HEK293T (cell line): ENCODE results near the gene ACSM3.

Experiments used
- CTCF ChIA-PET: fragments of 350-600 bp; formaldehyde crosslinking; extraction: SDS; loops from one replicate; lab custom pipeline; 2021; ENCODE audit warnings: antibody characterized with exemption, inconsistent platforms; lab: Yijun Ruan, JAX
- POLR2A ChIA-PET: fragments of 350-600 bp; formaldehyde crosslinking; extraction: SDS; loops from one replicate; lab custom pipeline; 2020; ENCODE audit warnings: antibody characterized with exemption, inconsistent platforms; lab: Yijun Ruan, JAX
- DNase-seq: peaks from one replicate; pipeline ENCODE4 v3.0.0; 2012; ENCODE audit warnings: mixed read lengths; ENCODE audit errors: extremely low spot score
- ARNT ChIP-seq: fragments of 450-650 bp; IDR thresholded peaks from 2 replicates; pipeline ENCODE4 v1.6.1; 2017; ENCODE audit warnings: mild to moderate bottlenecking
- BHLHE40 ChIP-seq: fragments of 450-650 bp; IDR thresholded peaks from 2 replicates; pipeline ENCODE4 v1.6.1; 2016; ENCODE audit warnings: mild to moderate bottlenecking, moderate library complexity, borderline replicate concordance
- CTBP1 ChIP-seq: fragments of 450-650 bp; IDR thresholded peaks from 2 replicates; pipeline ENCODE4 v1.6.1; 2016; ENCODE audit warnings: borderline replicate concordance
- ELF4 ChIP-seq: fragments of 450-650 bp; IDR thresholded peaks from 2 replicates; pipeline ENCODE4 v1.6.1; 2017; ENCODE audit warnings: antibody characterized with exemption
- FOXA1 ChIP-seq: fragments of 450-650 bp; IDR thresholded peaks from 2 replicates; pipeline ENCODE4 v1.6.1; 2016; ENCODE audit warnings: mild to moderate bottlenecking
- FOXK2 ChIP-seq: fragments of 450-650 bp; IDR thresholded peaks from 2 replicates; pipeline ENCODE4 v1.6.1; 2016; ENCODE audit warnings: mild to moderate bottlenecking
- FOXM1 ChIP-seq: fragments of 450-650 bp; IDR thresholded peaks from 2 replicates; pipeline ENCODE4 v1.6.1; 2017; ENCODE audit warnings: mild to moderate bottlenecking, borderline replicate concordance
- HDGF ChIP-seq: fragments of 450-650 bp; IDR thresholded peaks from 2 replicates; pipeline ENCODE4 v1.6.1; 2017; ENCODE audit warnings: antibody characterized with exemption, borderline replicate concordance
- L3MBTL2 ChIP-seq: fragments of 450-650 bp; conservative IDR thresholded peaks from 2 replicates; pipeline ENCODE4 v1.6.1; 2016; ENCODE audit warnings: mild to moderate bottlenecking
- LEF1 ChIP-seq: fragments of 450-650 bp; IDR thresholded peaks from 2 replicates; pipeline ENCODE4 v1.6.1; 2017; ENCODE audit warnings: mild to moderate bottlenecking, borderline replicate concordance
- NFRKB ChIP-seq: fragments of 450-650 bp; IDR thresholded peaks from 2 replicates; pipeline ENCODE4 v1.6.1; 2016; ENCODE audit warnings: mild to moderate bottlenecking, moderate library complexity
- SP1 ChIP-seq: fragments of 450-650 bp; IDR thresholded peaks from 2 replicates; pipeline ENCODE4 v1.6.1; 2017
- SUZ12 ChIP-seq: fragments of 450-650 bp; IDR thresholded peaks from 2 replicates; pipeline ENCODE4 v1.6.1; 2016; ENCODE audit warnings: mild to moderate bottlenecking
- TARDBP ChIP-seq: fragments of 450-650 bp; IDR thresholded peaks from 2 replicates; pipeline ENCODE4 v1.6.1; 2016
- ZNF384 ChIP-seq: fragments of 450-650 bp; IDR thresholded peaks from 2 replicates; pipeline ENCODE4 v1.6.1; 2016
- TF ChIP-seq, protein P1 (sequence below): fragments of 450-650 bp; IDR thresholded peaks from 2 replicates; pipeline ENCODE4 v1.6.1; 2016

Gene ACSM3

DNA sequence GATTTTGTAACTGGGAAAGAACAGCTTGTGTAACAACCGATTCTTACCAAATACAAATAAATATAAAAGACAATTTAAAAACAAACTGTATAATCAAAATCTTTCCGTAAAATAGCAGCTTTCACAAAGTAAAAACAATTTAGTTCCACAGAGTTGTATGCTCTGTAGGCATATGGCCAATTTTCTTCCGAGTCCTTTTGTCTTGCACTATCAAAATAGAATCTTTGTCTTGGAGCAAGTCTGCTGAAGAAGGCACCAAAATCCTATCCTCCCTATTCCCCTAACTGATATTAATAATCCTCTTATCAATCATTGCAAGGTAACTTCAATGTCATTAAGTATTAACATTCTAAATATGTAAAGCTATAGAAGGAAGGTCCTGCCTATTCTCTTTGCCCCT, 29.8 kb upstream of the ACSM3 start:
- ChIA-PET CTCF (no interaction called here), POLR2A (no interaction called here)
- no peak for DNase-seq
- no peak for TF ChIP-seq TARDBP
- TF ChIP-seq LEF1 = no peak
- TF ChIP-seq BHLHE40 = no peak
- no peak for TF ChIP-seq ZNF384
- no peak for TF ChIP-seq NFRKB
- no peak for TF ChIP-seq SUZ12
- TF ChIP-seq SP1 = no peak
- no peak for TF ChIP-seq FOXM1
- TF ChIP-seq L3MBTL2 = no peak
- TF ChIP-seq CTBP1 = no peak
- TF ChIP-seq HDGF = no peak
- no peak for TF ChIP-seq ELF4
- TF ChIP-seq, protein P1, sequence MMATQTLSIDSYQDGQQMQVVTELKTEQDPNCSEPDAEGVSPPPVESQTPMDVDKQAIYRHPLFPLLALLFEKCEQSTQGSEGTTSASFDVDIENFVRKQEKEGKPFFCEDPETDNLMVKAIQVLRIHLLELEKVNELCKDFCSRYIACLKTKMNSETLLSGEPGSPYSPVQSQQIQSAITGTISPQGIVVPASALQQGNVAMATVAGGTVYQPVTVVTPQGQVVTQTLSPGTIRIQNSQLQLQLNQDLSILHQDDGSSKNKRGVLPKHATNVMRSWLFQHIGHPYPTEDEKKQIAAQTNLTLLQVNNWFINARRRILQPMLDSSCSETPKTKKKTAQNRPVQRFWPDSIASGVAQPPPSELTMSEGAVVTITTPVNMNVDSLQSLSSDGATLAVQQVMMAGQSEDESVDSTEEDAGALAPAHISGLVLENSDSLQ = no peak
- no peak for TF ChIP-seq ARNT
- TF ChIP-seq FOXK2 = no peak
- TF ChIP-seq FOXA1 = no peak

- TF ChIP-seq BHLHE40 (no peak), NFRKB (no peak), TARDBP (no peak), ELF4 (no peak), HDGF (no peak), ZNF384 (no peak), FOXA1 (no peak), L3MBTL2 (no peak), SUZ12 (no peak), FOXM1 (no peak), LEF1 (no peak), FOXK2 (no peak)
- TF ChIP-seq, protein P1 = no peak
- POLR2A ChIA-PET = no interaction called here
- no peak for DNase-seq
- CTCF ChIA-PET = no interaction called here
These were observed 29.0 kb upstream of the ACSM3 start for GRCh38 chr16:20734782-20735181.

DNA sequence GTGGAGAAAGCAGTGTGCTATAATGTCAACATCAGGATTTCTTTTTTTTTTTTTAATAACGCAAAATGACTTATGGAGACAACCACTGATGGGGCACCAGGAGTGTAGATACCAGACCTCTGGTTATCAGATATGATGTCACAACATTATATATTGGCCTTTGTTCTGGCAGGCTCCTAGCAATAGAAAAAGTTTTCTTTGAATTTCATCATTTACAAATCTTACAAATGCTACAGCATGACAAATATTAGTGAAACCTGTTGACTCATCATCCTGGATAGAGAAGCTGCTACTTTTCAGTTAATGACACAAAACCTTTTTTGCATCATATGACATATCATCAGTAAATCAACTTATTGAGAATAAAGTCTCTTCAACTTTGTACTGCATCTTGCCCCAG, 28.3 kb upstream of the ACSM3 start:
- TF ChIP-seq CTBP1 (no peak), LEF1 (no peak), ARNT (no peak), FOXA1 (no peak), ZNF384 (no peak), TARDBP (no peak), SP1 (no peak), FOXM1 (no peak), BHLHE40 (no peak), NFRKB (no peak), SUZ12 (no peak), HDGF (no peak), ELF4 (no peak), FOXK2 (no peak), L3MBTL2 (no peak)
- TF ChIP-seq, protein P1 = no peak
- ChIA-PET POLR2A (no interaction called here), CTCF (no interaction called here)
- no peak for DNase-seq

DNA sequence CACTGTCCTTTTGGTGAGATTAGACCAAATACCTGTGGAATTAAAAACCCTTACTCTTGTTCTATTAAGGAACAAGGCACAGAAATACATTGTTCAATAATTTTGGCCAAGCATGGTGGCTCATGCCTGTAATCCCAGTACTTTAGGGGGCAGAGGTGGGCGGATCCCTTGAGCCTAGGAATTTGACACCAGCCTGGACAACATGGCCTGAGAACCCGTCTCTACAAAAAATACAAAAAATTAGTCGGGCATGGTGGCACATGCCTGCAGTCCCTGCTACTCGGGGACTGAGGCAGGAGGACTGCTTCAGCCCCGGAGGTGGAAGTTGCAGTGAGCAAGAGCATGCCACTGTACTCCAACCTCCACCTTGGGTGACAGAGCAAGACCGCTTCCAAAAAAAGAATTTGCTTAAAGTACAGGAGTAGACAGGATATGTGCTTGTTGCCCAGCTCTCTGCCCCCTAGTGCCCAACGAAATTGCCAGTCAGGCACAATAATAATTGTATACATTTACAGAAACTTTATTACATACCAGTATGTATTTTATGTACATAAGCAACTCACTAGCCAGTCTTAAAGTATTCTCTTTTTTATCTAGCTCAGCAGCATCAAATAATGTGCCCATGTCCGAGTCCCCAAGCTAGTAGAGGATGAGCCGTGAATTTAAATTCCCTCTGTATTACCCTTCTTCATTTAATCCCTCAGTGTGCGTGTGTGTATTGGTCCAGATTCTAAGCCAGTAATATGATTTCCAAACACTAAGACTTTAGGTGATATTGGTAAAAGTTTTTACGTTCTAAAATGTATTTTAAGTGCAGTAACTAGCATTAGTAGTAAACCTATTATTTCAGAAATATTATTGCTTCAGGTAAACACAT, 23.6 kb upstream of the ACSM3 start:
- DNase-seq = no peak
- ChIA-PET CTCF (interaction anchor here (0.6 kb wide), 1 partner anchor 23 kb away, joined by 4 read pairs; no protein-coding TSS in a partner anchor), POLR2A (interaction anchor here (1.7 kb wide), 1 partner anchor 66 kb away, joined by 9 read pairs; the partner anchor contains the start of genes ERI2 and REXO5)
- no peak for TF ChIP-seq HDGF
- no peak for TF ChIP-seq FOXM1
- TF ChIP-seq ARNT = no peak
- TF ChIP-seq L3MBTL2 = no peak
- no peak for TF ChIP-seq ZNF384
- no peak for TF ChIP-seq FOXK2
- TF ChIP-seq SUZ12 = no peak
- TF ChIP-seq FOXA1 = no peak
- no peak for TF ChIP-seq TARDBP
- TF ChIP-seq BHLHE40 = no peak
- no peak for TF ChIP-seq NFRKB

DNA sequence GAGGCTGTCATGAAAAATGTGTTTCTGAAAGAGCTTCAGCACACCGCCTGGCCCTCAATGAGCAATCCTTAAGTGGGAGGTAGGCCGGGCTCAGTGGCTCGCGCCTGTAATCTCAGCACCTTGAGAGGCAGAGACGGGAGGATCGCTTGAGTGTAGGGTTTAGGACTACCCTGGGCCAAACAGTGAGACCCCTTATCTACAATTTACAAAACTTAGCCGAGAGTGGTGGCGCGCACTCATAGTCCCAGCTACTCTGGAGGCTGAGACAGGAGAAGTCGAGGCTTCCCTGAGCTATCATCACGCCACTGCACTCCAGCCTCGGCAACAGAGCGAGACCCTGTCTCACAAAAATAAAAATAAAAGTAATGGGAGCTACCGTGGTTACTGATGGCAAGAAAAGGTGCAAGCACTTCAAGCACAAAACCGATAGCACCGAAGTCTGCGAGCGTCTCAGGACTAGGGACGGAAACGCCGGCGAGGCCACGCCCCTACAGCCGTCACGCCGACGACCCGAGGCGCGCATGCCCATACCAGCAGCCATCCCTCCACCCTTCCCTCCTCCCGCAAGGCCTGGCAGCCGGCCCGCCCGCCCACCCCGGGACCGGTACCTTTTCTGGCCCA, 22.8 kb upstream of the ACSM3 start:
- peak; percentile 90 for DNase-seq
- TF ChIP-seq HDGF = no peak
- no peak for TF ChIP-seq SUZ12
- no peak for TF ChIP-seq LEF1
- no peak for TF ChIP-seq FOXM1
- ChIA-PET POLR2A (interaction anchor here (1.7 kb wide), 1 partner anchor 66 kb away, joined by 9 read pairs; the partner anchor contains the start of genes ERI2 and REXO5), CTCF (interaction anchor here (0.6 kb wide), 1 partner anchor 22 kb away, joined by 4 read pairs; no protein-coding TSS in a partner anchor)
